Hepatocyte (in vitro differentiated cells): ENCODE measurements around the gene PRMT3.

Experiments used
- EZH2 ChIP-seq: fragments of 200-600 bp; sonication (generic); IDR thresholded peaks from 2 replicates; pipeline ENCODE4 v1.6.1; 2016; ENCODE audit warnings: antibody characterized with exemption, mild to moderate bottlenecking, borderline replicate concordance
- EZH2phosphoT487 ChIP-seq: fragments of 200-600 bp; sonication (generic); IDR thresholded peaks from one replicate; pipeline ENCODE4 v1.6.1; 2018; ENCODE audit warnings: antibody characterized with exemption, mild to moderate bottlenecking, low read depth, moderate library complexity; ENCODE audit not compliant: unreplicated experiment, severe bottlenecking
- TF ChIP-seq, protein P1 (sequence below): fragments of 200-600 bp; sonication (generic); IDR thresholded peaks from 2 replicates; pipeline ENCODE4 v1.5.1; 2016; ENCODE audit warnings: antibody characterized with exemption, mild to moderate bottlenecking; ENCODE audit not compliant: poor library complexity

DNA sequence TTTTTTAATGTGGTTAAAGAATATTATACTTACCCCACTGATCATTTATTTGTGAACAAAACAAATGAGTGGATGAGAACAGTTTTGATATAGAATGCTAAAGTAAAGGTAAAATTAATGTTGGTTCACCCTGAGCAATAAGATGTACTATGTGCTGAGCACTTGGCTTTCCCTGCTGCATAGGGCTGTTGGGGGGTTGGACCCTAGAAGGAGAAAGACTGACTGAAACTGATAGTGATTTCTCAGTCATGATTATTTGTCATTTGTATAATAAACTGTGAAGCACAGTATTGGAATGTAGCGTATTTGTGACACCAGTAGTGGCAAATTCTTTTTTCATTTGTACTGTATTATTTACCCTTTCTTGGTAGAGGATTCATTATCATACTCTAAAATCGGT lies 63.3 kb downstream of the PRMT3 start:
- TF ChIP-seq EZH2 (no peak), EZH2phosphoT487 (no peak)
- TF ChIP-seq, protein P1, sequence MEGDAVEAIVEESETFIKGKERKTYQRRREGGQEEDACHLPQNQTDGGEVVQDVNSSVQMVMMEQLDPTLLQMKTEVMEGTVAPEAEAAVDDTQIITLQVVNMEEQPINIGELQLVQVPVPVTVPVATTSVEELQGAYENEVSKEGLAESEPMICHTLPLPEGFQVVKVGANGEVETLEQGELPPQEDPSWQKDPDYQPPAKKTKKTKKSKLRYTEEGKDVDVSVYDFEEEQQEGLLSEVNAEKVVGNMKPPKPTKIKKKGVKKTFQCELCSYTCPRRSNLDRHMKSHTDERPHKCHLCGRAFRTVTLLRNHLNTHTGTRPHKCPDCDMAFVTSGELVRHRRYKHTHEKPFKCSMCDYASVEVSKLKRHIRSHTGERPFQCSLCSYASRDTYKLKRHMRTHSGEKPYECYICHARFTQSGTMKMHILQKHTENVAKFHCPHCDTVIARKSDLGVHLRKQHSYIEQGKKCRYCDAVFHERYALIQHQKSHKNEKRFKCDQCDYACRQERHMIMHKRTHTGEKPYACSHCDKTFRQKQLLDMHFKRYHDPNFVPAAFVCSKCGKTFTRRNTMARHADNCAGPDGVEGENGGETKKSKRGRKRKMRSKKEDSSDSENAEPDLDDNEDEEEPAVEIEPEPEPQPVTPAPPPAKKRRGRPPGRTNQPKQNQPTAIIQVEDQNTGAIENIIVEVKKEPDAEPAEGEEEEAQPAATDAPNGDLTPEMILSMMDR, result no peak
